Keratinocyte (primary cell): Measurements from ENCODE around the gene DIRAS1.

Experiments
- EZH2 ChIP-seq: IDR thresholded peaks from one replicate; pipeline ENCODE4 v1.6.1; 2012; ENCODE audit warnings: inconsistent platforms, mild to moderate bottlenecking, low read length, moderate library complexity
- TF ChIP-seq, protein P1 (sequence below), 3 experiments: IDR thresholded peaks in 1 of 3; conservative IDR thresholded peaks in 1 of 3; optimal IDR thresholded peaks in 1 of 3; 2 replicates in 2 of 3; 3 replicates in 1 of 3; pipeline versions ENCODE3 to v1.5.1; 2011; ENCODE audit warnings: low read length in 3 of 3, mild to moderate bottlenecking in 3 of 3, moderate library complexity in 2 of 3, control low read depth in 1 of 3, inconsistent platforms in 1 of 3; ENCODE audit not compliant: insufficient read depth in 2 of 3; ENCODE audit errors: extremely low read depth in 1 of 3

DNA sequence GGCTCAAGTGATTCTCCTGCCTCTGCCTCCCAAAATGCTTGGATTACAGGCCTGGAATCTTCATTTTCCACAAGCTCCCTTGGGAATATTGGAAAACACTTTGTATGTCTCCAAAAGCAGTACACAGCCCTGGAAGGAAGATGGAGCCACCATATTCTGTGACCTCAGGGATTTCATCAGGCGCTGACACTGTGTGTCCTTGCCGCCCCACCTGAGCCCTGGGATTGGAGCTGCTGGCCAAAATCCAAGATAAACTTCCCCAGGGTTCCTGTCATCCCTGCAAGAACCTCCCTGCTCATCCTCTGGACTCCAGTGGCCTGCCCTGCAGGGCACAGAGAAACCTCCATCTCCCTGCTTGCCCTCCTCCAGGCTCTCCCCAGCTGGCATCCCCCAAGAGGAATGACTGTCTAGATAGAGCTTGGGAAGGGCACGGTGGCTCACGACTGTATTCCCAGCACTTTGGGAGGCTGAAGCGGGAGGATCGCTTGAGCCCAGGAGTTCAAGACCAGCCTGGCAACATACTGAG, 17.4 kb downstream of the DIRAS1 start:
- TF ChIP-seq, protein P1, sequence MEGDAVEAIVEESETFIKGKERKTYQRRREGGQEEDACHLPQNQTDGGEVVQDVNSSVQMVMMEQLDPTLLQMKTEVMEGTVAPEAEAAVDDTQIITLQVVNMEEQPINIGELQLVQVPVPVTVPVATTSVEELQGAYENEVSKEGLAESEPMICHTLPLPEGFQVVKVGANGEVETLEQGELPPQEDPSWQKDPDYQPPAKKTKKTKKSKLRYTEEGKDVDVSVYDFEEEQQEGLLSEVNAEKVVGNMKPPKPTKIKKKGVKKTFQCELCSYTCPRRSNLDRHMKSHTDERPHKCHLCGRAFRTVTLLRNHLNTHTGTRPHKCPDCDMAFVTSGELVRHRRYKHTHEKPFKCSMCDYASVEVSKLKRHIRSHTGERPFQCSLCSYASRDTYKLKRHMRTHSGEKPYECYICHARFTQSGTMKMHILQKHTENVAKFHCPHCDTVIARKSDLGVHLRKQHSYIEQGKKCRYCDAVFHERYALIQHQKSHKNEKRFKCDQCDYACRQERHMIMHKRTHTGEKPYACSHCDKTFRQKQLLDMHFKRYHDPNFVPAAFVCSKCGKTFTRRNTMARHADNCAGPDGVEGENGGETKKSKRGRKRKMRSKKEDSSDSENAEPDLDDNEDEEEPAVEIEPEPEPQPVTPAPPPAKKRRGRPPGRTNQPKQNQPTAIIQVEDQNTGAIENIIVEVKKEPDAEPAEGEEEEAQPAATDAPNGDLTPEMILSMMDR (optimal IDR thresholded peaks at IDR 0.05 in 1 of 3, IDR thresholded peaks at IDR 0.05 in 1 of 3, conservative IDR thresholded peaks at IDR 0.05 in 1 of 3; ENCODE audit: extremely low read depth in 1 of 3, insufficient read depth in 2 of 3, low read length in 3 of 3): no peak
- no peak for TF ChIP-seq EZH2
